OCI-LY7 (cell line): ENCODE results near the gene MAGIX. TPM values are rescaled to one million over a fixed set of nuclear protein-coding genes. Genes with fewer than 3 reads are reported as not detected.

Experiments
- BruUV-seq: library from RNA; stranded (reverse); fragments of 400-500 nt; replicated peaks from 2 replicates; lab custom pipeline; 2021; lab: Mats Ljungman, UMichigan
- CTCF ChIA-PET: fragments of 300-600 bp; sonication (Branson Sonifier 250); formaldehyde crosslinking; loops from one replicate; lab custom pipeline; 2022; ENCODE audit warnings: antibody characterized with exemption; ENCODE audit not compliant: unreplicated experiment; lab: Charles Lee
- POLR2A ChIA-PET: fragments of 300-600 bp; sonication (Branson Sonifier 250); formaldehyde crosslinking; loops from one replicate; lab custom pipeline; 2022; ENCODE audit warnings: antibody characterized with exemption; lab: Charles Lee
- DNase-seq: peaks from one replicate; pipeline ENCODE4 v3.0.0-alpha.2; 2015; ENCODE audit warnings: low spot score
- H2AFZ ChIP-seq: fragments of 200-600 bp; sonication (generic), shearing (Covaris generic); 2 replicates; pipeline ENCODE4 v1.6.1; 2014; ENCODE audit warnings: mild to moderate bottlenecking, antibody characterized with exemption, low read length, moderate library complexity
- H3K27ac ChIP-seq: fragments of 200-600 bp; sonication (generic); 2 replicates; pipeline ENCODE4 v1.5.1; 2014; ENCODE audit warnings: mixed run types, low read depth, mild to moderate bottlenecking, moderate library complexity, low read length, inconsistent platforms; ENCODE audit not compliant: poor library complexity, severe bottlenecking
- H3K36me3 ChIP-seq: fragments of 200-600 bp; sonication (generic); 2 replicates; pipeline ENCODE4 v1.6.1; 2014; ENCODE audit warnings: mild to moderate bottlenecking, antibody characterized with exemption, low read length, moderate library complexity, mixed read lengths; ENCODE audit not compliant: insufficient read depth
- H3K4me1 ChIP-seq: fragments of 200-600 bp; sonication (generic); 2 replicates; pipeline ENCODE4 v1.5.1; 2014; ENCODE audit warnings: mild to moderate bottlenecking, low read length; ENCODE audit not compliant: insufficient read depth, poor library complexity, severe bottlenecking
- H3K4me2 ChIP-seq: fragments of 200-600 bp; sonication (generic); 2 replicates; pipeline ENCODE4 v1.6.1; 2014; ENCODE audit warnings: mild to moderate bottlenecking, low read length
- H3K4me3 ChIP-seq: fragments of 200-600 bp; sonication (generic); 2 replicates; pipeline ENCODE4 v1.5.1; 2014; ENCODE audit warnings: mild to moderate bottlenecking, low read depth, low read length; ENCODE audit not compliant: poor library complexity, severe bottlenecking
- H3K79me2 ChIP-seq: fragments of 200-600 bp; sonication (generic); 2 replicates; pipeline ENCODE4 v1.6.1; 2016; ENCODE audit warnings: low read depth, mild to moderate bottlenecking, low read length, moderate library complexity, mixed read lengths; ENCODE audit not compliant: insufficient read depth
- H3K9me2 ChIP-seq: fragments of 200-600 bp; sonication (generic); 2 replicates; pipeline ENCODE4 v1.6.1; 2016; ENCODE audit warnings: mild to moderate bottlenecking, low read length, mixed read lengths; ENCODE audit not compliant: insufficient read depth
- H3K9me3 ChIP-seq: fragments of 200-600 bp; sonication (generic); 2 replicates; pipeline ENCODE4 v1.6.1; 2014; ENCODE audit warnings: mild to moderate bottlenecking, mixed run types, low read length, mixed read lengths
- H4K20me1 ChIP-seq: fragments of 200-600 bp; sonication (generic); 2 replicates; pipeline ENCODE4 v1.6.1; 2014; ENCODE audit warnings: mild to moderate bottlenecking, antibody characterized with exemption, low read length, moderate library complexity, mixed read lengths; ENCODE audit not compliant: insufficient read depth
- CTCF ChIP-seq: fragments of 200-600 bp; sonication (generic); conservative IDR thresholded peaks from 2 replicates; pipeline ENCODE4 v1.5.1; 2014; ENCODE audit warnings: mild to moderate bottlenecking, antibody characterized with exemption, low read length, moderate library complexity, mixed read lengths
- EZH2phosphoT487 ChIP-seq: fragments of 200-600 bp; sonication (generic); IDR thresholded peaks from 2 replicates; pipeline ENCODE4 v1.6.1; 2018; ENCODE audit warnings: low read depth, borderline replicate concordance, mild to moderate bottlenecking, mixed run types, antibody characterized with exemption, low read length, moderate library complexity, mixed read lengths
- intact Hi-C: fragments of 100-400 bp; cut with micrococcal nuclease; formaldehyde crosslinking; loops from one replicate; pipeline ENCODE4 v1.10.0; 2022; ENCODE audit not compliant: unreplicated experiment
- total RNA-seq, 2 experiments: library from RNA; depleted of rRNA in 1 of 2; stranded (reverse); fragments of >200 nt in 1 of 2; shearing (Covaris generic) in 1 of 2; gene quantifications; 2 replicates each; pipeline ENCODE4 v1.2.3, GENCODE V29; 2014 to 2022

The MAGIX gene
- total RNA-seq, 2 experiments from 2014 or later = 0.85 to 1.7 TPM

DNA sequence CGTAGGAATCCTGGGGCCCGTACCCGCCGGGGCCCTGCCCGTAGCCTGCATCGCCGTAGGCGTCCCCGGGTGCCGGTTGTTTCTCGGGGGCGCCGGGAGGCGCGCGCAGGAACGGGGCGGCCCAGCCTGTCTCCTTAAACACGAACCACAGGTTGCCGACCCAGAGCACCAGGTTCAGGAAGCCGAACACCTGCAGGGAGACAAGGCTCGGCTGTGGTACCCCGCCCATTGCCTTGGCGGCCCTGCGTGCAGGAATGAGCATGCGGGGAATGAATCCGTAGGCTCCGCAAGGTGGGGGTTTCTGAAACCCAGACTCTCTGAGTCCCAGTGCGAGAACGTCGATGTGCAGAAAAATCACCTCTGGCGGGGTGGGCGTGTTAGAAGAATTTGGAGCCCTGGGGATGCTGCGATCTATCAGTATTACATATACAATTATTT is 29.0 kb downstream of the MAGIX start:
- peak; percentile 44 for DNase-seq
- TSS peak; percentile 79 for BruUV-seq
- Histone ChIP-seq H2AFZ (peak overlapping the region; percentile 70), H3K27ac (peak overlapping the region; percentile 65), H3K79me2 (peaks cover 3% of the 10 kb centered on the region; the same call in 1 of the 2 replicates), H3K4me3 (peak overlapping the region; percentile 86), H3K9me2 (no peaks in the 10 kb centered on the region), H3K4me2 (peak overlapping the region; percentile 71), H3K9me3 (no peaks in the 10 kb centered on the region), H3K36me3 (no peaks in the 10 kb centered on the region), H4K20me1 (no peaks in the 10 kb centered on the region), H3K4me1 (peaks cover 27% of the 10 kb centered on the region)
- POLR2A ChIA-PET = interaction anchor here (0.7 to 1.7 kb wide), 4 partner anchors 11 to 77 kb away, joined by 3 to 13 read pairs (median 8); partner anchors contain the start of gene PPP1R3F
- CTCF ChIA-PET = interaction anchor here (1.0 kb wide), 2 partner anchors 24 to 36 kb away, joined by 6 to 8 read pairs; no protein-coding TSS in a partner anchor
- intact Hi-C loops = loop anchor here (2.0 to 5.0 kb wide), 2 partner anchors 25 to 76 kb away; partner anchors contain the start of gene PPP1R3F
- TF ChIP-seq EZH2phosphoT487 (no peak), CTCF (no peak)

DNA sequence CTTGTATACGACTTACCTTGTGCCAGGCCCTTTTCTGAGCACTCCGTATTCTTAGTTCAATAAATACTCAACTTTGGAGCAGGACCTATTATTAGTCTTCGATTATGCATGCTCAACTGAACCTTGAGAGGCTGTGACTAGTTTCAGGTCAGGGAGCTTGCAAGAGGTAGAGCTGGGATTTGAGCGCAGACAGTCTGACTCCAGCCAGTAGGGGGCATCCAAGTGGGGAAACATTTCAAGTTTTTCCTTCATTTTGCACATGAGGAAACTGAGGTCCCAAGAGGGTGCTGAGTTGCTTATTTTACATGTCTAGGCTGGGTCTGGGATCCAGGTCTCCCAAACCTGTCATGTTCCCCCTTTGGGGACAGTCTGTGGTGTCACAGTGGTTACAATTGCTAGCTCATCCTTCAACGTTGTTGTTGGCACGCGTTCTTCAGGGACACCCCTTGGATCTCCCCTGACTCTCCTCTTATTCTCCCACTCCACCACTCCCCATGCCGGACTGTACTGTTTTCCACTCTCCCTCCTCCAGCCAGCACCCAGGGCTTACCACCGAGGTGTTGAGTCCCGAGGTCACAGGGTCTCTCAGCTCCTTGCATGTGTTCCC is 30.3 kb downstream of the MAGIX start:
- intact Hi-C loops = loop anchor here (5.0 kb wide), 1 partner anchor 74 kb away; the partner anchor contains the start of gene PPP1R3F
- no TSS peak for BruUV-seq
- no peaks in the 10 kb centered on the region for H3K9me2 ChIP-seq
- H4K20me1 ChIP-seq = no peaks in the 10 kb centered on the region
- no peaks in the 10 kb centered on the region for H3K36me3 ChIP-seq
- peak; percentile 49 for DNase-seq
- no peaks in the 10 kb centered on the region for H3K9me3 ChIP-seq
- POLR2A ChIA-PET = interaction anchor here (0.7 kb wide), 2 partner anchors 10 to 819 kb away, joined by 3 read pairs; no protein-coding TSS in a partner anchor
- CTCF ChIA-PET = interaction anchor here (0.6 kb wide), 1 partner anchor 724 kb away, joined by 9 read pairs; no protein-coding TSS in a partner anchor
- H2AFZ ChIP-seq = no peak overlapping the region
- H3K79me2 ChIP-seq = peaks cover 3% of the 10 kb centered on the region; the same call in 1 of the 2 replicates
- H3K4me2 ChIP-seq = peak overlapping the region; percentile 71
- peaks cover 23% of the 10 kb centered on the region for H3K4me1 ChIP-seq
- peak overlapping the region; percentile 86 for H3K4me3 ChIP-seq
- peak; percentile 80 for TF ChIP-seq CTCF
- TF ChIP-seq EZH2phosphoT487 = no peak
- H3K27ac ChIP-seq = no peak overlapping the region
